ENCODE data around the gene GCNT2.

- no peak for TF ChIP-seq CTCF (IDR thresholded peaks at IDR 0.05)
- no peak for TF ChIP-seq TCF7L2 (IDR thresholded peaks at IDR 0.05; ENCODE audit: low read depth, low read length)
Measured at GRCh38 chr6:10658910-10659698, 138.0 kb downstream of the GCNT2 start.

All from Panc1 (cell line).